ENCODE results near the gene PRR19.

DNA sequence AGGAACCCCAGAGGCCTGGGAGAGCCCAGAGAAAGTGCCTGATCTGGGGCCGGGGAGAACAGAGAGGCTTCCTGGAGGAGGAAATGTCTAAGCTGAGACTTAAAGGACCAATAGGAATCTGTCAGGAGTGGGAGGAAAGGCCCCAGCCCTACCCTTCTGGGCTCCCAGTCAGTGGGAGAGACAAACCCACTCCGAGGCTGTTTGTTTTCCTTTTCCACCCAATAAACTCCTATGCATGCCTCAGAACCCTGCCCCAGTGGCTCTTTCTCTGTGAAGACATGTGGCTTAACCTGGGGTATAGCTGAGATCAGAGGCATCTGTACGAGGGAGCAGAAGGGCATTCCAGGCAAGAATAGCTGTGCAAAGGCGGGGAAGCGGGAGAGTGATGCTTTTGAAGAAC lies 25.4 kb downstream of the PRR19 start:
- TF ChIP-seq POLR2AphosphoS5 (IDR thresholded peaks at IDR 0.05), result no peak
- TF ChIP-seq, protein P1, sequence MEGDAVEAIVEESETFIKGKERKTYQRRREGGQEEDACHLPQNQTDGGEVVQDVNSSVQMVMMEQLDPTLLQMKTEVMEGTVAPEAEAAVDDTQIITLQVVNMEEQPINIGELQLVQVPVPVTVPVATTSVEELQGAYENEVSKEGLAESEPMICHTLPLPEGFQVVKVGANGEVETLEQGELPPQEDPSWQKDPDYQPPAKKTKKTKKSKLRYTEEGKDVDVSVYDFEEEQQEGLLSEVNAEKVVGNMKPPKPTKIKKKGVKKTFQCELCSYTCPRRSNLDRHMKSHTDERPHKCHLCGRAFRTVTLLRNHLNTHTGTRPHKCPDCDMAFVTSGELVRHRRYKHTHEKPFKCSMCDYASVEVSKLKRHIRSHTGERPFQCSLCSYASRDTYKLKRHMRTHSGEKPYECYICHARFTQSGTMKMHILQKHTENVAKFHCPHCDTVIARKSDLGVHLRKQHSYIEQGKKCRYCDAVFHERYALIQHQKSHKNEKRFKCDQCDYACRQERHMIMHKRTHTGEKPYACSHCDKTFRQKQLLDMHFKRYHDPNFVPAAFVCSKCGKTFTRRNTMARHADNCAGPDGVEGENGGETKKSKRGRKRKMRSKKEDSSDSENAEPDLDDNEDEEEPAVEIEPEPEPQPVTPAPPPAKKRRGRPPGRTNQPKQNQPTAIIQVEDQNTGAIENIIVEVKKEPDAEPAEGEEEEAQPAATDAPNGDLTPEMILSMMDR (IDR thresholded peaks at IDR 0.05; ENCODE audit: poor library complexity, severe bottlenecking), result no peak
- TF ChIP-seq, protein P2, sequence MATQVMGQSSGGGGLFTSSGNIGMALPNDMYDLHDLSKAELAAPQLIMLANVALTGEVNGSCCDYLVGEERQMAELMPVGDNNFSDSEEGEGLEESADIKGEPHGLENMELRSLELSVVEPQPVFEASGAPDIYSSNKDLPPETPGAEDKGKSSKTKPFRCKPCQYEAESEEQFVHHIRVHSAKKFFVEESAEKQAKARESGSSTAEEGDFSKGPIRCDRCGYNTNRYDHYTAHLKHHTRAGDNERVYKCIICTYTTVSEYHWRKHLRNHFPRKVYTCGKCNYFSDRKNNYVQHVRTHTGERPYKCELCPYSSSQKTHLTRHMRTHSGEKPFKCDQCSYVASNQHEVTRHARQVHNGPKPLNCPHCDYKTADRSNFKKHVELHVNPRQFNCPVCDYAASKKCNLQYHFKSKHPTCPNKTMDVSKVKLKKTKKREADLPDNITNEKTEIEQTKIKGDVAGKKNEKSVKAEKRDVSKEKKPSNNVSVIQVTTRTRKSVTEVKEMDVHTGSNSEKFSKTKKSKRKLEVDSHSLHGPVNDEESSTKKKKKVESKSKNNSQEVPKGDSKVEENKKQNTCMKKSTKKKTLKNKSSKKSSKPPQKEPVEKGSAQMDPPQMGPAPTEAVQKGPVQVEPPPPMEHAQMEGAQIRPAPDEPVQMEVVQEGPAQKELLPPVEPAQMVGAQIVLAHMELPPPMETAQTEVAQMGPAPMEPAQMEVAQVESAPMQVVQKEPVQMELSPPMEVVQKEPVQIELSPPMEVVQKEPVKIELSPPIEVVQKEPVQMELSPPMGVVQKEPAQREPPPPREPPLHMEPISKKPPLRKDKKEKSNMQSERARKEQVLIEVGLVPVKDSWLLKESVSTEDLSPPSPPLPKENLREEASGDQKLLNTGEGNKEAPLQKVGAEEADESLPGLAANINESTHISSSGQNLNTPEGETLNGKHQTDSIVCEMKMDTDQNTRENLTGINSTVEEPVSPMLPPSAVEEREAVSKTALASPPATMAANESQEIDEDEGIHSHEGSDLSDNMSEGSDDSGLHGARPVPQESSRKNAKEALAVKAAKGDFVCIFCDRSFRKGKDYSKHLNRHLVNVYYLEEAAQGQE (IDR thresholded peaks at IDR 0.05; ENCODE audit: borderline replicate concordance), result no peak

All from neural cell (in vitro differentiated cells).